HepG2 (cell line): Measurements from ENCODE around the gene MEX3D. TPM values are rescaled to one million over a fixed set of nuclear protein-coding genes. Genes with fewer than 3 reads are reported as not detected.
A peak's percentile ranks its signal among the peaks of the same experiment; 100 is the strongest.

Source experiments
- ATAC-seq: fragments of 200-7000 bp; cut with Tn5 transposase; 3 replicates; pipeline ENCODE4 v1.9.1; 2020; ENCODE audit warnings: mild to moderate bottlenecking, moderate library complexity
- BruUV-seq: library from RNA; stranded (reverse); fragments of 400-500 nt; replicated peaks from 2 replicates; lab custom pipeline; 2021; lab: Mats Ljungman, UMichigan
- CTCF ChIA-PET: fragments of 300-600 bp; formaldehyde crosslinking; extraction: SDS; loops from one replicate; lab custom pipeline; 2021; ENCODE audit warnings: low total read pairs, inconsistent platforms, low intra/inter-chr PET ratio; lab: Yijun Ruan, JAX
- POLR2A ChIA-PET: fragments of 350-600 bp; sonication (Branson Sonifier 250); formaldehyde crosslinking; loops from one replicate; lab custom pipeline; 2020; ENCODE audit warnings: antibody characterized with exemption, inconsistent platforms; lab: Yijun Ruan, JAX
- DNase-seq: peaks from one replicate; pipeline ENCODE4 v3.0.0-alpha.2; 2015; ENCODE audit warnings: low spot score
- FAIRE-seq: peaks from 3 replicates; lab custom pipeline; 2011; peaks lifted over from hg19 to GRCh38; lab: Jason Lieb, UNC
- H2AFZ ChIP-seq: one replicate; pipeline ENCODE4 v1.6.1; 2011; ENCODE audit warnings: low read length, inconsistent platforms
- H3K27ac ChIP-seq: fragments of 300-600 bp; 3 replicates; pipeline ENCODE4 v1.8.0; 2011; ENCODE audit warnings: mixed run types, mild to moderate bottlenecking, mixed read lengths, low read length, inconsistent platforms; ENCODE audit not compliant: insufficient read depth; ENCODE audit errors: extremely low read length
- H3K27me3 ChIP-seq, 2 experiments: fragments of 200-600 bp in 1 of 2; 2 replicates in 1 of 2; 3 replicates in 1 of 2; pipeline versions ENCODE4 v1.6.0 to v1.8.0; 2011; ENCODE audit warnings: low read length in 2 of 2, mild to moderate bottlenecking in 2 of 2, moderate library complexity in 2 of 2, inconsistent platforms in 1 of 2; ENCODE audit not compliant: insufficient read depth in 2 of 2, control insufficient read depth in 1 of 2
- H3K36me3 ChIP-seq, 2 experiments: fragments of 200-600 bp in 1 of 2; replicated peaks in 1 of 2; 2 replicates in 1 of 2; 3 replicates in 1 of 2; pipeline versions ENCODE4 v1.5.1 to v1.8.0; 2011; ENCODE audit warnings: low read length in 2 of 2, inconsistent platforms in 1 of 2; ENCODE audit not compliant: insufficient read depth in 2 of 2, control insufficient read depth in 1 of 2
- H3K4me1 ChIP-seq: 2 replicates; pipeline ENCODE4 v1.5.1; 2012; ENCODE audit warnings: low read length, inconsistent platforms; ENCODE audit not compliant: insufficient read depth
- H3K4me2 ChIP-seq: 2 replicates; pipeline ENCODE4 v1.6.0; 2011; ENCODE audit warnings: low read depth, low read length, inconsistent platforms
- H3K4me3 ChIP-seq, 3 experiments: fragments of 200-600 bp in 1 of 3; sonication (generic), shearing (Covaris generic) in 1 of 3; replicated peaks in 1 of 3; 2 replicates each; pipeline ENCODE4 v1.5.1; 2011 to 2016; ENCODE audit warnings: low read length in 3 of 3, inconsistent platforms in 2 of 3, low read depth in 2 of 3, mild to moderate bottlenecking in 2 of 3, control low read depth in 1 of 3, mixed read lengths in 1 of 3; ENCODE audit not compliant: insufficient read depth in 1 of 3
- H3K79me2 ChIP-seq: one replicate; pipeline ENCODE4 v1.6.1; 2011; ENCODE audit warnings: low read length, inconsistent platforms; ENCODE audit not compliant: insufficient read depth
- H3K9ac ChIP-seq: 2 replicates; pipeline ENCODE4 v1.6.0; 2011; ENCODE audit warnings: mild to moderate bottlenecking, low read depth, low read length, inconsistent platforms; ENCODE audit not compliant: insufficient read depth
- H3K9me3 ChIP-seq: 2 replicates; pipeline ENCODE4 v1.5.1; 2012; ENCODE audit warnings: mild to moderate bottlenecking, low read length
- H4K20me1 ChIP-seq: 2 replicates; pipeline ENCODE4 v1.6.0; 2011; ENCODE audit warnings: inconsistent platforms, mild to moderate bottlenecking, low read length, moderate library complexity; ENCODE audit not compliant: insufficient read depth
- AGO2 ChIP-seq: fragments of 200-400 bp; formaldehyde crosslinking; optimal IDR thresholded peaks from 2 replicates; pipeline ENCODE3; 2017; ENCODE audit warnings: mild to moderate bottlenecking, low read depth, low read length, moderate library complexity
- ARID3A ChIP-seq: IDR thresholded peaks from 2 replicates; pipeline ENCODE4 v1.6.1; 2012; ENCODE audit warnings: low read depth, low read length, improper control_type of control experiment
- MAZ ChIP-seq, 2 experiments: sonication (generic) in 1 of 2; formaldehyde crosslinking in 1 of 2; IDR thresholded peaks; 2 replicates each; pipeline versions ENCODE4 v1.5.0 to v1.6.1; 2012 to 2020; ENCODE audit warnings: low read depth in 2 of 2, mild to moderate bottlenecking in 2 of 2, borderline replicate concordance in 1 of 2, improper control_type of control experiment in 1 of 2, low read length in 1 of 2, missing genetic modification reagents in 1 of 2, moderate library complexity in 1 of 2
- ONECUT2 ChIP-seq: sonication (generic); formaldehyde crosslinking; IDR thresholded peaks from 2 replicates; pipeline ENCODE4 v1.4.0; 2020; ENCODE audit warnings: missing genetic modification reagents
- PCBP2 ChIP-seq: fragments of 200-400 bp; formaldehyde crosslinking; optimal IDR thresholded peaks from 2 replicates; pipeline ENCODE3; 2018; ENCODE audit warnings: low read length, low read depth; ENCODE audit not compliant: poor library complexity, severe bottlenecking
- TBP ChIP-seq: sonication (generic); formaldehyde crosslinking; IDR thresholded peaks from 2 replicates; pipeline ENCODE4 v1.5.0; 2020; ENCODE audit warnings: missing genetic modification reagents
- TFAP4 ChIP-seq: sonication (generic); IDR thresholded peaks from 2 replicates; pipeline ENCODE4 v1.6.1; 2016; ENCODE audit warnings: low read depth, borderline replicate concordance
- ZFP36L1 ChIP-seq: sonication (generic); formaldehyde crosslinking; IDR thresholded peaks from 2 replicates; pipeline ENCODE4 v1.8.0; 2022; ENCODE audit warnings: mild to moderate bottlenecking, missing genetic modification reagents, moderate library complexity
- ZNF121 ChIP-seq: sonication (generic); formaldehyde crosslinking; IDR thresholded peaks from 2 replicates; pipeline ENCODE4 v1.5.0; 2020; ENCODE audit warnings: mild to moderate bottlenecking, missing genetic modification reagents
- ZNF205 ChIP-seq: IDR thresholded peaks from 2 replicates; pipeline ENCODE4 v1.6.1; 2018; ENCODE audit warnings: missing biosample characterization, missing genetic modification reagents
- ZNF652 ChIP-seq: IDR thresholded peaks from 2 replicates; pipeline ENCODE4 v1.6.1; 2016; ENCODE audit warnings: low read depth, borderline replicate concordance
- ZNF766 ChIP-seq: sonication (generic); formaldehyde crosslinking; IDR thresholded peaks from 2 replicates; pipeline ENCODE4 v1.5.0; 2020; ENCODE audit warnings: missing genetic modification reagents, borderline replicate concordance
- ZNF773 ChIP-seq: sonication (generic); formaldehyde crosslinking; IDR thresholded peaks from 2 replicates; pipeline ENCODE4 v1.4.0; 2020; ENCODE audit warnings: missing genetic modification reagents, borderline replicate concordance
- WGBS: methylation state at CpG from one replicate; pipeline ENCODE4 v1.1.6; 2017; ENCODE audit warnings: low lambda C conversion rate; 5-methylcytosine and 5-hydroxymethylcytosine counted together
- in situ Hi-C: cut with HindIII; loops from 2 replicates; pipeline ENCODE4 v1.10.0; 2017; ENCODE audit warnings: low pct_unique_long_range_greater_than_20kb; ENCODE audit not compliant: extremely low pct_ligation_motif_present
- intact Hi-C: fragments of 100-400 bp; cut with micrococcal nuclease; formaldehyde crosslinking; loops from one replicate; pipeline ENCODE4 v1.10.0; 2022; ENCODE audit not compliant: unreplicated experiment
- polyA plus RNA-seq, 8 experiments: library from polyadenylated mRNA; depleted of rRNA in 3 of 8; stranded (reverse) in 7 of 8; unstranded in 1 of 8; fragments of >200 nt; fragmentation: Illumina TruSeq in 4 of 8; extraction: Trizol in 4 of 8; gene quantifications; 2 replicates each; pipeline versions ENCODE4 v1.2.1 to v1.2.3, GENCODE V29; 2011 to 2016; ENCODE audit warnings: low read depth in 4 of 8, missing spikeins in 1 of 8, mixed read lengths in 1 of 8; ENCODE audit not compliant: insufficient read depth in 1 of 8
- total RNA-seq, 5 experiments: library from RNA; depleted of rRNA; stranded (reverse); fragments of >200 nt; fragmentation: Illumina TruSeq; extraction: Trizol; gene quantifications; 2 replicates each; pipeline ENCODE4 v1.2.3, GENCODE V29; 2016; ENCODE audit warnings: low read depth in 1 of 5
- TF ChIP-seq, protein P1 (sequence below): sonication (generic); formaldehyde crosslinking; IDR thresholded peaks from 2 replicates; pipeline ENCODE4 v1.4.0; 2020; ENCODE audit warnings: mild to moderate bottlenecking, missing genetic modification reagents
- TF ChIP-seq, protein P2 (sequence below): sonication (generic); formaldehyde crosslinking; IDR thresholded peaks from 2 replicates; pipeline ENCODE4 v1.4.0; 2020; ENCODE audit warnings: missing genetic modification reagents, borderline replicate concordance
- TF ChIP-seq, protein P3 (sequence below): sonication (generic); formaldehyde crosslinking; IDR thresholded peaks from 2 replicates; pipeline ENCODE4 v1.4.0; 2020; ENCODE audit warnings: missing genetic modification reagents

MEX3D gene
- total and polyA plus RNA-seq, 2 of the 13 experiments (the other 11 are each of a cell fraction or from before 2014, with no cell fraction given), result 3.6 to 17.1 TPM

GRCh38 chr19:1608359-1609102 lies 40.4 kb upstream of the MEX3D start:
- FAIRE-seq, result no peak
- Histone ChIP-seq H3K9ac (no peak overlapping the region), H3K27ac (no peak overlapping the region), H3K9me3 (no peaks in the 10 kb centered on the region), H3K4me2 (no peak overlapping the region), H3K79me2 (peaks cover 17% of the 10 kb centered on the region), H3K36me3 (peaks cover 9 to 15% of the 10 kb centered on the region in 2 experiments; a peak in 4 of 5 replicates), H3K4me3 (no peak overlapping the region), H4K20me1 (no peaks in the 10 kb centered on the region), H2AFZ (no peak overlapping the region), H3K27me3 (no peaks in the 10 kb centered on the region; a peak in 1 of 5 replicates), H3K4me1 (peaks cover 22% of the 10 kb centered on the region)
- intact Hi-C loops (loop anchor here (5.0 kb wide), 1 partner anchor 44 kb away; the partner anchor contains the start of gene TCF3), in situ Hi-C loops (no loop called here)
- no peak for DNase-seq
- no peak for ATAC-seq
- CTCF ChIA-PET, result no interaction called here
- WGBS, result 85% methylated on average over 20 of the region's 23 CpGs
- no TSS peak for BruUV-seq
- POLR2A ChIA-PET, result no interaction called here
- no peak for TF ChIP-seq ZFP36L1 (CRISPR knock-in tag)
- peak; percentile 85 for TF ChIP-seq ZNF121
- no peak for TF ChIP-seq TFAP4
- TF ChIP-seq, protein P1, sequence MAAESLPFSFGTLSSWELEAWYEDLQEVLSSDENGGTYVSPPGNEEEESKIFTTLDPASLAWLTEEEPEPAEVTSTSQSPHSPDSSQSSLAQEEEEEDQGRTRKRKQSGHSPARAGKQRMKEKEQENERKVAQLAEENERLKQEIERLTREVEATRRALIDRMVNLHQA (CRISPR knock-in tag), result no peak
- no peak for TF ChIP-seq PCBP2
- no peak for TF ChIP-seq ZNF766
- TF ChIP-seq TBP, result no peak
- no peak for TF ChIP-seq MAZ (IDR thresholded peaks at IDR 0.05; ENCODE audit: borderline replicate concordance, low read depth, low read length)
- no peak for TF ChIP-seq MAZ (CRISPR knock-in tag; IDR thresholded peaks at IDR 0.05; ENCODE audit: low read depth)
- TF ChIP-seq ZNF652, result no peak
- peak; percentile 95 for TF ChIP-seq AGO2
- TF ChIP-seq, protein P2, sequence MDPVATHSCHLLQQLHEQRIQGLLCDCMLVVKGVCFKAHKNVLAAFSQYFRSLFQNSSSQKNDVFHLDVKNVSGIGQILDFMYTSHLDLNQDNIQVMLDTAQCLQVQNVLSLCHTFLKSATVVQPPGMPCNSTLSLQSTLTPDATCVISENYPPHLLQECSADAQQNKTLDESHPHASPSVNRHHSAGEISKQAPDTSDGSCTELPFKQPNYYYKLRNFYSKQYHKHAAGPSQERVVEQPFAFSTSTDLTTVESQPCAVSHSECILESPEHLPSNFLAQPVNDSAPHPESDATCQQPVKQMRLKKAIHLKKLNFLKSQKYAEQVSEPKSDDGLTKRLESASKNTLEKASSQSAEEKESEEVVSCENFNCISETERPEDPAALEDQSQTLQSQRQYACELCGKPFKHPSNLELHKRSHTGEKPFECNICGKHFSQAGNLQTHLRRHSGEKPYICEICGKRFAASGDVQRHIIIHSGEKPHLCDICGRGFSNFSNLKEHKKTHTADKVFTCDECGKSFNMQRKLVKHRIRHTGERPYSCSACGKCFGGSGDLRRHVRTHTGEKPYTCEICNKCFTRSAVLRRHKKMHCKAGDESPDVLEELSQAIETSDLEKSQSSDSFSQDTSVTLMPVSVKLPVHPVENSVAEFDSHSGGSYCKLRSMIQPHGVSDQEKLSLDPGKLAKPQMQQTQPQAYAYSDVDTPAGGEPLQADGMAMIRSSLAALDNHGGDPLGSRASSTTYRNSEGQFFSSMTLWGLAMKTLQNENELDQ (CRISPR knock-in tag), result no peak
- TF ChIP-seq ARID3A, result no peak
- no peak for TF ChIP-seq ONECUT2 (CRISPR knock-in tag)
- TF ChIP-seq ZNF773 (CRISPR knock-in tag), result no peak
- TF ChIP-seq, protein P3, sequence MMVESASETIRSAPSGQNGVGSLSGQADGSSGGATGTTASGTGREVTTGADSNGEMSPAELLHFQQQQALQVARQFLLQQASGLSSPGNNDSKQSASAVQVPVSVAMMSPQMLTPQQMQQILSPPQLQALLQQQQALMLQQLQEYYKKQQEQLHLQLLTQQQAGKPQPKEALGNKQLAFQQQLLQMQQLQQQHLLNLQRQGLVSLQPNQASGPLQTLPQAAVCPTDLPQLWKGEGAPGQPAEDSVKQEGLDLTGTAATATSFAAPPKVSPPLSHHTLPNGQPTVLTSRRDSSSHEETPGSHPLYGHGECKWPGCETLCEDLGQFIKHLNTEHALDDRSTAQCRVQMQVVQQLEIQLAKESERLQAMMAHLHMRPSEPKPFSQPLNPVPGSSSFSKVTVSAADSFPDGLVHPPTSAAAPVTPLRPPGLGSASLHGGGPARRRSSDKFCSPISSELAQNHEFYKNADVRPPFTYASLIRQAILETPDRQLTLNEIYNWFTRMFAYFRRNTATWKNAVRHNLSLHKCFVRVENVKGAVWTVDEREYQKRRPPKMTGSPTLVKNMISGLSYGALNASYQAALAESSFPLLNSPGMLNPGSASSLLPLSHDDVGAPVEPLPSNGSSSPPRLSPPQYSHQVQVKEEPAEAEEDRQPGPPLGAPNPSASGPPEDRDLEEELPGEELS (CRISPR knock-in tag), result no peak
- TF ChIP-seq ZNF205 (CRISPR knock-in tag), result no peak
